MM.1S (cell line): ENCODE measurements around the gene SERPINI1.

Experiments
- DNase-seq: peaks from one replicate; pipeline ENCODE4 v3.0.0-alpha.2; 2015
- H2AFZ ChIP-seq: fragments of 300-600 bp; sonication (generic); 2 replicates; pipeline ENCODE4 v1.6.0; 2016; ENCODE audit warnings: antibody characterized with exemption, low read length
- H3F3A ChIP-seq: fragments of 300-600 bp; sonication (generic); 2 replicates; pipeline ENCODE4 v1.6.1; 2016; ENCODE audit warnings: mild to moderate bottlenecking, antibody characterized with exemption, low read length, moderate library complexity, mixed read lengths; ENCODE audit not compliant: insufficient read depth
- H3K27ac ChIP-seq: fragments of 300-600 bp; sonication (generic); 2 replicates; pipeline ENCODE4 v1.5.1; 2016; ENCODE audit warnings: mild to moderate bottlenecking, low read length
- H3K27me3 ChIP-seq: fragments of 300-600 bp; sonication (generic); replicated peaks from 2 replicates; pipeline ENCODE4 v1.6.0; 2016; ENCODE audit warnings: low read length; ENCODE audit not compliant: insufficient read depth
- H3K36me3 ChIP-seq: fragments of 300-600 bp; sonication (generic); replicated peaks from 2 replicates; pipeline ENCODE4 v1.6.1; 2016; ENCODE audit warnings: mild to moderate bottlenecking, low read length, mixed read lengths; ENCODE audit not compliant: insufficient read depth
- H3K4me1 ChIP-seq: fragments of 300-600 bp; sonication (generic); 2 replicates; pipeline ENCODE4 v1.6.1; 2016; ENCODE audit warnings: low read length, mixed read lengths
- H3K4me2 ChIP-seq: fragments of 300-600 bp; sonication (generic); 2 replicates; pipeline ENCODE4 v1.6.0; 2016; ENCODE audit warnings: low read depth, low read length
- H3K4me3 ChIP-seq: fragments of 300-600 bp; sonication (generic); 2 replicates; pipeline ENCODE4 v1.5.1; 2016; ENCODE audit warnings: low read length, mixed read lengths
- H3K79me2 ChIP-seq: fragments of 300-600 bp; sonication (generic); 2 replicates; pipeline ENCODE4 v1.6.1; 2016; ENCODE audit warnings: mixed run types, low read length, mixed read lengths
- H3K9ac ChIP-seq: fragments of 300-600 bp; sonication (generic); 2 replicates; pipeline ENCODE4 v1.6.1; 2016; ENCODE audit warnings: low read length, mixed read lengths
- H3K9me2 ChIP-seq: fragments of 300-600 bp; sonication (generic); replicated peaks from 2 replicates; pipeline ENCODE4 v1.6.1; 2016; ENCODE audit warnings: mild to moderate bottlenecking, low read length, mixed read lengths; ENCODE audit not compliant: insufficient read depth
- H3K9me3 ChIP-seq: fragments of 300-600 bp; sonication (generic); replicated peaks from 2 replicates; pipeline ENCODE4 v1.6.1; 2016; ENCODE audit warnings: mild to moderate bottlenecking, low read length, mixed read lengths; ENCODE audit not compliant: insufficient read depth
- H4K20me1 ChIP-seq: fragments of 300-600 bp; sonication (generic); 2 replicates; pipeline ENCODE4 v1.6.1; 2016; ENCODE audit warnings: mild to moderate bottlenecking, low read length, moderate library complexity, mixed read lengths; ENCODE audit not compliant: insufficient read depth
- CTCF ChIP-seq: fragments of 300-600 bp; sonication (generic); IDR thresholded peaks from 2 replicates; pipeline ENCODE4 v1.5.1; 2016; ENCODE audit warnings: antibody characterized with exemption, low read length, mixed read lengths
- EZH2 ChIP-seq: fragments of 300-600 bp; sonication (generic); optimal IDR thresholded peaks from 2 replicates; pipeline ENCODE3; 2017; ENCODE audit warnings: low read depth, mild to moderate bottlenecking, antibody characterized with exemption, low read length, mixed read lengths
- EZH2phosphoT487 ChIP-seq: fragments of 300-600 bp; sonication (generic); IDR thresholded peaks from 2 replicates; pipeline ENCODE4 v1.6.1; 2018; ENCODE audit warnings: antibody characterized with exemption, low read length

Gene SERPINI1

GRCh38 chr3:167843481-167843880 lies 108.0 kb downstream of the SERPINI1 start:
- no peak for DNase-seq

DNA sequence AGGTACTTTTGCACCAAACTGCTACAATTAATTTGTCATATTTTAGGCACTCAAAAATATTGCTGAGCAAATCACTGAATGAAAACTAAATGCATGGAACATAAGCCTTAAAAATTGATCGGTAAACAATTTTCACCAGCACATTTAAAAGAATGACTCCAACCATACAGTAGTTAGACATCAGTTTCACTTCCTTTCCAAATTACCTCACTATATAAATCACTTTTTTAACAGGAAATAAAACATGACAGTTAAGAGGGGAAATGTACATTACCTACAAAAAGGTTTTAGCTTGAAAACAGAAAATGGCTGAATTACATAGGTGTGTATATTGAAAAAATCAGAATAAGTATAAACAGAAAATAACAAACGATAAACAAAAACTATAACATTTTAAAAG lies 108.4 kb downstream of the SERPINI1 start:
- TF ChIP-seq CTCF (no peak), EZH2 (no peak), EZH2phosphoT487 (no peak)
- Histone ChIP-seq H3K27ac (no peak overlapping the region), H3K79me2 (no peaks in the 10 kb centered on the region), H3F3A (no peaks in the 10 kb centered on the region), H3K9me2 (no peaks in the 10 kb centered on the region; the same call in 1 of the 2 replicates), H4K20me1 (no peaks in the 10 kb centered on the region), H3K4me2 (no peak overlapping the region), H3K36me3 (no peaks in the 10 kb centered on the region), H3K9me3 (no peaks in the 10 kb centered on the region), H2AFZ (no peak overlapping the region), H3K9ac (no peak overlapping the region), H3K4me1 (no peaks in the 10 kb centered on the region), H3K4me3 (no peak overlapping the region), H3K27me3 (no peaks in the 10 kb centered on the region)
- no peak for DNase-seq

More at GRCh38 chr3:167843481-167843880, 108.0 kb downstream of the SERPINI1 start:
- H3K4me3 ChIP-seq = no peak overlapping the region
- no peaks in the 10 kb centered on the region for H3K27me3 ChIP-seq
- H3K4me2 ChIP-seq = no peak overlapping the region
- no peaks in the 10 kb centered on the region for H3F3A ChIP-seq
- no peak overlapping the region for H3K9ac ChIP-seq
- H3K79me2 ChIP-seq = no peaks in the 10 kb centered on the region
- H3K4me1 ChIP-seq = no peaks in the 10 kb centered on the region
- no peak overlapping the region for H2AFZ ChIP-seq
- H4K20me1 ChIP-seq = no peaks in the 10 kb centered on the region
- H3K9me3 ChIP-seq = no peaks in the 10 kb centered on the region
- H3K36me3 ChIP-seq = no peaks in the 10 kb centered on the region
- H3K9me2 ChIP-seq = no peaks in the 10 kb centered on the region; the same call in 1 of the 2 replicates
- H3K27ac ChIP-seq = no peak overlapping the region
- TF ChIP-seq EZH2 (no peak), CTCF (no peak), EZH2phosphoT487 (no peak)

DNA sequence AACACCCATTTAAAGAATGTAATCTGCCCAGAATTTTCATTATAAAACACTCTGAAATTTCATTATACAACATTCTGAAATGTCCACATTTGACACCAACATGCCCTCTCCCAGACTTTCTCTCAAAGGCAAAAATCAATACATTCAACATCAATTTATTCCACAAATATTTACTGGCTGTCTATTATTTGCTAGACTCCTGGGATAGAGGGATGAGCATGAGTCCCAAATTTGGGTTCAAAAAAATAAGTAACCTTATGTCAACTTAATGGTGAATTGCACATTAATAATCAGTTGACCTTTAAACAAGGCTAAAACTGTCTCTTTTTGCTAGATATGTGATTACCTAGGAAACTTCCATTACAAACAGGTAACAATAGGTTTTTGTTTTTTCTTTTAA lies 109.0 kb downstream of the SERPINI1 start:
- no peak for DNase-seq
- no peaks in the 10 kb centered on the region for H3K9me3 ChIP-seq
- no peaks in the 10 kb centered on the region for H3K4me1 ChIP-seq
- H3K4me2 ChIP-seq = no peak overlapping the region
- H3K36me3 ChIP-seq = no peaks in the 10 kb centered on the region
- H3F3A ChIP-seq = no peaks in the 10 kb centered on the region
- TF ChIP-seq EZH2phosphoT487 (no peak), EZH2 (no peak), CTCF (no peak)
- H3K27me3 ChIP-seq = no peaks in the 10 kb centered on the region
- no peaks in the 10 kb centered on the region; the same call in 1 of the 2 replicates for H3K9me2 ChIP-seq
- H4K20me1 ChIP-seq = no peaks in the 10 kb centered on the region
- H3K27ac ChIP-seq = no peak overlapping the region
- H2AFZ ChIP-seq = no peak overlapping the region
- H3K4me3 ChIP-seq = no peak overlapping the region
- no peak overlapping the region for H3K9ac ChIP-seq
- no peaks in the 10 kb centered on the region for H3K79me2 ChIP-seq
